Brain microvascular endothelial cell (primary cell): Measurements from ENCODE around the gene TSPAN15.

Experiments
- DNase-seq: peaks from one replicate; pipeline ENCODE4 v3.0.0-alpha.2; 2020
- H3K27ac ChIP-seq: fragments of 250-450 bp; sonication (Bioruptor Pico); 2 replicates; pipeline ENCODE4 v1.5.1; 2020; ENCODE audit warnings: mild to moderate bottlenecking, moderate library complexity
- H3K27me3 ChIP-seq: fragments of 250-450 bp; sonication (Bioruptor Pico); replicated peaks from 2 replicates; pipeline ENCODE4 v1.5.1; 2020; ENCODE audit warnings: mild to moderate bottlenecking
- H3K36me3 ChIP-seq: fragments of 250-450 bp; sonication (Bioruptor Pico); replicated peaks from 2 replicates; pipeline ENCODE4 v1.5.1; 2020; ENCODE audit warnings: mild to moderate bottlenecking
- H3K4me3 ChIP-seq: 2 replicates; pipeline ENCODE4 v1.5.1; 2011; ENCODE audit warnings: low read depth, mild to moderate bottlenecking, control low read depth, low read length, moderate library complexity
- in situ Hi-C: cut with HindIII; loops from 2 replicates; pipeline ENCODE4 v1.10.0; 2017; ENCODE audit warnings: low sequenced_read_pairs, low pct_ligation_motif_present
- TF ChIP-seq, protein P1 (sequence below): IDR thresholded peaks from 2 replicates; pipeline ENCODE4 v1.5.1; 2011; ENCODE audit warnings: low read depth, mild to moderate bottlenecking, moderate library complexity, low read length, control low read depth, inconsistent platforms; ENCODE audit errors: missing control alignments

Gene TSPAN15

DNA sequence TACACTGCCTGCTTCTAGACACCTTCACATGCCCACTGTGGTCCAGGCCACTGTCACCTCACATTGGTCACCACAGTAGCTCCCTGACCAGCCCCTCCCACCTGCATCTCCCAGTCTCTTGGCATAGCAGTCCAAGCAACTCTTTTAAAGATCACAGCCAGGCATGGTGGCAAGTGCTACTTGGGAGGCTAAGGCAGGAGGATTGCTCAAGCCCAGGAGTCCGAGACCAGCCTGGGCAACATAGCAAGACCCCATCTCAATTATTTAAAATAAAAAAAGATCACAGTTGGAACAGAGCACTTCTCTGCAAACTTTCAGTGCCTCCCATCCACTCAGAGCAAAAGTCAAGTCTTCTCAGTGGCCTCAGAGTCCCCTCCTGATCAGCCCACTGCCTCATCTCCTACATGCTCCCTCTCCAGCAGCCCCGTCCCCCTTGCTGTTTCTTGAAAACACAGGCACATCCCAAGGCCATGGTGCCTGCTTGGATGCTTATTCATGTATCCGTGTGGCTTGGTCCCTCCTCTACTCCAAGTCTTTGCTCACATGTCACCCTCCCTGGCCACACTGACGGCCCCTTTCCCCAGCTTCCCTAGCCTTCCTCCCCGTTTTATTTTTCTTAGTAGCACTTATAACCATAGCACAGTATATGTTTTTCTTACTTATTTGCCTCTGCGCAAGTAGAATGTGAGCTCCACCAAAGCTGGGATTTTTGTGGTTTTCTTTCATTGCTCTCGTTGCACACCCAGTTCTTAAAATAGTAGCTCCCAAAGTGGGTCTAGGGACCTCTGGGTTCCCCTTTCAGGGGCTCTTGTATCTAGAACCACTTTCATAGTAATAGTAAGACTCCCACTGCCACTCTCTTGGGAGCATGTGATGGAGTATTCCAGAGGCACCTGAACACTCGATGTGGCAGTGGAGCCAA is 19.5 kb downstream of the TSPAN15 start:
- H3K4me3 ChIP-seq: no peak overlapping the region
- no peak for DNase-seq
- TF ChIP-seq, protein P1, sequence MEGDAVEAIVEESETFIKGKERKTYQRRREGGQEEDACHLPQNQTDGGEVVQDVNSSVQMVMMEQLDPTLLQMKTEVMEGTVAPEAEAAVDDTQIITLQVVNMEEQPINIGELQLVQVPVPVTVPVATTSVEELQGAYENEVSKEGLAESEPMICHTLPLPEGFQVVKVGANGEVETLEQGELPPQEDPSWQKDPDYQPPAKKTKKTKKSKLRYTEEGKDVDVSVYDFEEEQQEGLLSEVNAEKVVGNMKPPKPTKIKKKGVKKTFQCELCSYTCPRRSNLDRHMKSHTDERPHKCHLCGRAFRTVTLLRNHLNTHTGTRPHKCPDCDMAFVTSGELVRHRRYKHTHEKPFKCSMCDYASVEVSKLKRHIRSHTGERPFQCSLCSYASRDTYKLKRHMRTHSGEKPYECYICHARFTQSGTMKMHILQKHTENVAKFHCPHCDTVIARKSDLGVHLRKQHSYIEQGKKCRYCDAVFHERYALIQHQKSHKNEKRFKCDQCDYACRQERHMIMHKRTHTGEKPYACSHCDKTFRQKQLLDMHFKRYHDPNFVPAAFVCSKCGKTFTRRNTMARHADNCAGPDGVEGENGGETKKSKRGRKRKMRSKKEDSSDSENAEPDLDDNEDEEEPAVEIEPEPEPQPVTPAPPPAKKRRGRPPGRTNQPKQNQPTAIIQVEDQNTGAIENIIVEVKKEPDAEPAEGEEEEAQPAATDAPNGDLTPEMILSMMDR: no peak
- H3K27me3 ChIP-seq: no peaks in the 10 kb centered on the region
- in situ Hi-C loops: no loop called here
- no peaks in the 10 kb centered on the region for H3K36me3 ChIP-seq
- no peak overlapping the region for H3K27ac ChIP-seq

DNA sequence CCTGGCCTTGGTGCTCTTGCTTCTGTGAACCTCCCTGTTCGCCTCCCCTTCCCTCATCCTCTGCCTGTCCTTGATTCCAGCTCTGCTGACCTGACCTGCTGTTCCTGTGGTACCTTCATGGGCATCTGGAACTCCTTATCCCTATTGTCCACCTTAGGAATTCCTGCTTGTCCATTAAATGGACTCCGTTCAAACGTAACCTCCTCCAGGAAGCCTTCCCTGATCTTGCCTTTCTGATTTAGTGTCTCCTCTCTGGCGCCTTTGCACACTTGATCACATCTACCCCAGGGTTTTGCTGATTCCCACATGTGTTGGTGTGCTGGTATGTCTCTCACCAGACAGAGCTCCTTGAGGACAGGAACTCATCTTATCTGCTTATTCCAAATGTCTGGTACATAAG is 20.9 kb downstream of the TSPAN15 start:
- in situ Hi-C loops: no loop called here
- Histone ChIP-seq H3K27ac (no peak overlapping the region), H3K27me3 (no peaks in the 10 kb centered on the region), H3K36me3 (no peaks in the 10 kb centered on the region), H3K4me3 (no peak overlapping the region)
- no peak for DNase-seq
- TF ChIP-seq, protein P1: no peak

DNA sequence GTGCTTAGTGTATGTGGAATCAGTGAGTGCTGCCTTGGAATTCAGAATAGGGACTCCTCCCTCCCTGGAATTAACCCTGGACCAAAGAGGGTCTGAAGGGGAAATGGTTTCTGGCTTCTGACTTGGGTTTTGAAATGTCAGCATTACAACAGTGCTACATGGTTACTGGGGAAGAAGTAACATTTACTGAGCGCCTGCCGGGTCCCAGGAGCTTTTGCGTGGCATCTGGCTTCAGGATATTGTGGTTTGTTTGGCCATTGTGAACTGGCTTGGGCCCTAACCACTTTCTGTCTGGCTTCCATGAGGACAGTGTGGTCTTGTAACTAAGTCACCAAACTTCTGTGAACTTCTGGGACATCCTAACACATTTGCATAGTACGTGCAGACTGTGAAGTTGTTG is 21.3 kb downstream of the TSPAN15 start:
- DNase-seq: no peak
- Histone ChIP-seq H3K4me3 (no peak overlapping the region), H3K36me3 (no peaks in the 10 kb centered on the region), H3K27me3 (no peaks in the 10 kb centered on the region), H3K27ac (no peak overlapping the region)
- in situ Hi-C loops: no loop called here
- TF ChIP-seq, protein P1: no peak

DNA sequence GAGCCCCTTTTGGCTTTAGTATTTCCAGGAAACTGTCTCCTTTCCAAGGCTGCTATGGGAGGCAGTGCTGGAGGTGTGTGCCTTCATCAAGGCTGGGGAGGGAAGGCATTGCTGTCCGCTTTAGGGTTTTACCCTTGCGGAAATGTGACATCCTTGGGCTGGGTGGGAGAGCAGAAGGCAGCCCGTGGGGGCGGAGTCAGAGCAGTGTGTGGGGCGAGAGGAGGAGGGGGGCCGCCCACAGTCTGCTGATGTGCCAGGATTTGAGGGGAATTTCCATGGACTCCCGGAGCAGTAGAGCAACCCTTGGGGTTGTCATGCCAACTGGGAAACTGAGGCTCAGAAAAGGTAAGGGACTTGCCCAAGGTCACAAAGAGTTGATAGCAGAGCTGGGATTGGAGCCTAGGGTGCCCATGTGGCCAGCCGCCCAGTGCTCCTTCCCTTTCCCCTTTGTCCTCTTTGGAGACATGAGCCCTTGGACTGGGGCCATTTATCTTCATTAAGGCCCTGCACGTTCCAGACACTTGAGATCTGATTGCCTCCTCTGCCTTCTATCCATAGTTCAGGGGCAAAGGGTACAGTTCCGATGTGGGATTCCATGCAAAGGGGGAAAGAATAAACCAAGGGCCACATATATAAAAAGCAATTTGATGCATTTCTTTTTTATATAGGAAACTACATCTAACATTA is 22.2 kb downstream of the TSPAN15 start:
- Histone ChIP-seq H3K27me3 (no peaks in the 10 kb centered on the region), H3K27ac (no peak overlapping the region), H3K36me3 (no peaks in the 10 kb centered on the region), H3K4me3 (no peak overlapping the region)
- TF ChIP-seq, protein P1: no peak
- no peak for DNase-seq
- in situ Hi-C loops: no loop called here

DNA sequence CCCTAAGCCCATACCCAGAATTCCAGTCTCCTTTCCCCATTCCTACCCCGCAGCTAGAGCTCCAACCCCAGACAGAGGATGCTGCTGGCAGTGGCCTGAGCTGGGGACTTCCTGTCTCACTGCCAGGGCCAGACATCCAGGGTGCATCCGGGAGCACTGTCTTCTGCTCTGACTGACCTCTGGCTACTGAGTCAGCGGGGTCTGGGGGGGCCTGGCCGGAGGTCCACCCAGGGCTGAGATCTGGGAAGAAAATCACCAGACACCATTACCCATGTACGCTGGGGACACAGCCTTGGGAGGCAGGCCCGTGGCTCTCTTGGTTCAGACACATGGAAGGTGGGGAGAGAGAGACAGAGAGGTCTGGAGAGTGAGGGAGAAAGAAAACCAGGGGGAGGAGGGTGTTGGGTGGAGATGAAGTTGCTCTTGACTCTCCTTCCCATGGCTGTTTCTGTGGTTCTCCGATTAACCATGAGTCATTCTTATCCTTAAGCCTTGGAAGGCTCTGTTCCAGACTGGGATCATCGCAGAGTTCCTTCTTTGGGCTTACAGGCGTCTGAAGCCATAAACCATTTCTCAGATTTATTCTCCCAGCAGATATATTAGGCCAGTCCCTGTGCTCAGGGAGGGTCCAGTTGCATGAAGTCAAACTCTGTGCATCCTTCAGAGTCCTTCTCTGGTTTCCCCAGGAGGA is 23.6 kb downstream of the TSPAN15 start:
- TF ChIP-seq, protein P1: no peak
- Histone ChIP-seq H3K36me3 (no peaks in the 10 kb centered on the region), H3K27me3 (no peaks in the 10 kb centered on the region), H3K27ac (peak overlapping the region; percentile 29), H3K4me3 (no peak overlapping the region)
- DNase-seq: peak; percentile 75
- in situ Hi-C loops: no loop called here
